ENCODE results near the gene NLRP8.

The NLRP8 gene

DNA sequence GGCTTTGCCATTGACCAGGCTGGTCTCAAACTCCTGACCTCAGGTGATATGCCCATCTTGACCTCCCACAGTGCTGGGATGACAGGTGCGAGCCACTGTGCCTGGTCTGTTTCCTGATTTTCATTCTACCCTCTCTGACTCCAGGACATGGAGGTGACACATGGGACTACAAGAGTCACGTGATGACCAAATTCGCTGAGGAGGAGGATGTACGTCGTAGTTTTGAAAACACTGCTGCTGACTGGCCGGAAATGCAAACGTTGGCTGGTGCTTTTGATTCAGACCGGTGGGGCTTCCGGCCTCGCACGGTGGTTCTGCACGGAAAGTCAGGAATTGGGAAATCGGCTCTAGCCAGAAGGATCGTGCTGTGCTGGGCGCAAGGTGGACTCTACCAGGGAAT lies 79.1 kb downstream of the NLRP8 start:
- Histone ChIP-seq H3K27ac (no peak overlapping the region), H3K9me3 (ENCODE audit: severe bottlenecking) (peaks cover 3% of the 10 kb centered on the region), H3K4me3 (ENCODE audit: low read depth, low read length) (no peak overlapping the region), H3K27me3 (ENCODE audit: insufficient read depth, low read depth, severe bottlenecking) (peaks cover 82% of the 10 kb centered on the region), H3K36me3 (no peaks in the 10 kb centered on the region)
- no peak for DNase-seq
- no peak for TF ChIP-seq CTCF (IDR thresholded peaks at IDR 0.05; ENCODE audit: low read depth, low read length)
